GM12878 (cell line): Measurements from ENCODE around the gene MYO10.

Experiments used
- BCL3 ChIP-seq: IDR thresholded peaks from 2 replicates; pipeline ENCODE4 v1.6.1; 2011; ENCODE audit warnings: borderline replicate concordance, low read depth, mild to moderate bottlenecking, moderate library complexity, low read length; ENCODE audit not compliant: insufficient read depth, poor library complexity, severe bottlenecking
- ELK1 ChIP-seq: IDR thresholded peaks from 2 replicates; pipeline ENCODE4 v1.6.1; 2012; ENCODE audit warnings: low read depth, low read length, improper control_type of control experiment
- EZH2 ChIP-seq: IDR thresholded peaks from 2 replicates; pipeline ENCODE4 v1.6.1; 2012; ENCODE audit warnings: low read depth, mild to moderate bottlenecking, control low read depth, inconsistent platforms, low read length, borderline replicate concordance; ENCODE audit not compliant: control insufficient read depth
- GATAD2B ChIP-seq: fragments of 450-650 bp; conservative IDR thresholded peaks from 2 replicates; pipeline ENCODE4 v1.6.1; 2017; ENCODE audit warnings: low read depth, mild to moderate bottlenecking, moderate library complexity
- HDAC6 ChIP-seq: fragments of 200-600 bp; sonication (generic); IDR thresholded peaks from one replicate; pipeline ENCODE4 v1.8.0; 2017; ENCODE audit warnings: antibody characterized with exemption; ENCODE audit not compliant: unreplicated experiment
- POLR2A ChIP-seq: IDR thresholded peaks from 2 replicates; pipeline ENCODE4 v1.6.1; 2011; ENCODE audit warnings: low read depth, mild to moderate bottlenecking, low read length
- ZBTB11 ChIP-seq: fragments of 450-650 bp; formaldehyde crosslinking; IDR thresholded peaks from 2 replicates; pipeline ENCODE4 v1.5.0; 2022; ENCODE audit warnings: mild to moderate bottlenecking, missing genetic modification characterization
- ZNF274 ChIP-seq: IDR thresholded peaks from one replicate; pipeline ENCODE4 v1.8.0; 2011; ENCODE audit not compliant: insufficient read length, insufficient read depth
- ZNF622 ChIP-seq: fragments of 450-650 bp; IDR thresholded peaks from 2 replicates; pipeline ENCODE4 v1.6.1; 2017; ENCODE audit warnings: mild to moderate bottlenecking, inconsistent platforms

GRCh38 chr5:16781828-16782626 is 154.1 kb downstream of the MYO10 start:
- TF ChIP-seq ELK1 = no peak
- TF ChIP-seq EZH2 = no peak
- TF ChIP-seq HDAC6 = no peak
- no peak for TF ChIP-seq ZNF274
- no peak for TF ChIP-seq ZNF622
- TF ChIP-seq ZBTB11 (CRISPR knock-in tag) = no peak
- TF ChIP-seq GATAD2B = no peak
- no peak for TF ChIP-seq BCL3
- TF ChIP-seq POLR2A = no peak
